A673 (cell line): ENCODE results near the gene KCNH8.

Experiments used
- CTCF ChIP-seq: fragments of 300-800, 200-600 bp; sonication (generic); conservative IDR thresholded peaks from 2 replicates; pipeline ENCODE4 v1.5.1; 2017; ENCODE audit warnings: low read depth, mild to moderate bottlenecking, antibody characterized with exemption, low read length, moderate library complexity, mixed read lengths
- EZH2 ChIP-seq: fragments of 200-600 bp; sonication (generic); IDR thresholded peaks from 2 replicates; pipeline ENCODE4 v1.6.1; 2017; ENCODE audit warnings: borderline replicate concordance, low read depth, mild to moderate bottlenecking, mixed read lengths, antibody characterized with exemption, low read length; ENCODE audit not compliant: poor library complexity, severe bottlenecking

GRCh38 chr3:19173945-19174344 is 25.6 kb downstream of the KCNH8 start:
- TF ChIP-seq CTCF: no peak
- no peak for TF ChIP-seq EZH2
